Liver (tissue), 9 donors: ENCODE measurements around the gene LONRF2. TPM values are rescaled to one million over a fixed set of nuclear protein-coding genes. Genes with fewer than 3 reads are reported as not detected.

Experiments
- DNase-seq: peaks from one replicate; pipeline ENCODE4 v3.0.0-alpha.2; 2017; ENCODE audit warnings: low spot score
- H3K27ac ChIP-seq, 2 donors: one replicate each; pipeline ENCODE4 v1.7.0; 2013; ENCODE audit warnings: inconsistent platforms in 2 of 2, low read length in 2 of 2, control low read depth in 1 of 2, low read depth in 1 of 2, mild to moderate bottlenecking in 1 of 2
- H3K27me3 ChIP-seq, 4 donors: one replicate each; pipeline versions ENCODE4 v1.6.1 to v1.7.0; 2013; ENCODE audit warnings: low read length in 3 of 4, inconsistent platforms in 1 of 4, mild to moderate bottlenecking in 1 of 4, moderate library complexity in 1 of 4; ENCODE audit not compliant: control insufficient read depth in 4 of 4, insufficient read depth in 4 of 4
- H3K36me3 ChIP-seq, 4 donors: one replicate each; pipeline versions ENCODE4 v1.6.1 to v1.7.0; 2013; ENCODE audit warnings: low read length in 3 of 4, mild to moderate bottlenecking in 3 of 4, low read depth in 1 of 4, moderate library complexity in 1 of 4; ENCODE audit not compliant: control insufficient read depth in 4 of 4, insufficient read depth in 3 of 4
- H3K4me1 ChIP-seq, 4 donors: one replicate each; pipeline versions ENCODE4 v1.6.1 to v1.7.0; 2013; ENCODE audit warnings: low read length in 3 of 4, mild to moderate bottlenecking in 3 of 4, moderate library complexity in 1 of 4; ENCODE audit not compliant: control insufficient read depth in 4 of 4, insufficient read depth in 4 of 4
- H3K4me3 ChIP-seq, 3 donors: one replicate each; pipeline versions ENCODE4 v1.6.1 to v1.7.0; 2013; ENCODE audit warnings: low read length in 3 of 3, control low read depth in 1 of 3, low read depth in 1 of 3, mild to moderate bottlenecking in 1 of 3
- H3K9ac ChIP-seq, 2 donors: one replicate each; pipeline ENCODE4 v1.7.0; 2013; ENCODE audit warnings: low read length in 2 of 2, mild to moderate bottlenecking in 2 of 2, moderate library complexity in 2 of 2, control low read depth in 1 of 2, low read depth in 1 of 2
- H3K9me3 ChIP-seq, 4 donors: one replicate each; pipeline versions ENCODE4 v1.6.1 to v1.7.0; 2013; ENCODE audit warnings: low read length in 3 of 4; ENCODE audit not compliant: control insufficient read depth in 4 of 4
- EGR1 ChIP-seq, 2 donors: IDR thresholded peaks; 2 replicates each; pipeline ENCODE4 v1.6.1; 2016 to 2018; ENCODE audit warnings: antibody characterized with exemption in 2 of 2, low read depth in 2 of 2
- FOXA1 ChIP-seq: IDR thresholded peaks from 2 replicates; pipeline ENCODE4 v1.6.1; 2016; ENCODE audit warnings: antibody characterized with exemption
- FOXA2 ChIP-seq: IDR thresholded peaks from 2 replicates; pipeline ENCODE4 v1.6.1; 2016; ENCODE audit warnings: antibody characterized with exemption
- GABPA ChIP-seq, 2 donors: IDR thresholded peaks in 1 of 2; conservative IDR thresholded peaks in 1 of 2; 2 replicates each; pipeline ENCODE4 v1.6.1; 2016; ENCODE audit warnings: antibody characterized with exemption in 2 of 2, mild to moderate bottlenecking in 1 of 2, moderate library complexity in 1 of 2
- HNF4A ChIP-seq, 2 donors: conservative IDR thresholded peaks; 2 replicates each; pipeline ENCODE4 v1.6.1; 2016; ENCODE audit warnings: antibody characterized with exemption in 2 of 2, mild to moderate bottlenecking in 2 of 2
- HNF4G ChIP-seq: IDR thresholded peaks from 2 replicates; pipeline ENCODE4 v1.6.1; 2016; ENCODE audit warnings: antibody characterized with exemption
- JUND ChIP-seq, 2 donors: IDR thresholded peaks; 2 replicates each; pipeline ENCODE4 v1.6.1; 2016; ENCODE audit warnings: antibody characterized with exemption in 2 of 2
- NR2F2 ChIP-seq: IDR thresholded peaks from 2 replicates; pipeline ENCODE4 v1.6.1; 2016; ENCODE audit warnings: antibody characterized with exemption
- RAD21 ChIP-seq, 2 donors: IDR thresholded peaks; 2 replicates each; pipeline ENCODE4 v1.6.1; 2016; ENCODE audit warnings: antibody characterized with exemption in 2 of 2, mild to moderate bottlenecking in 2 of 2
- RXRA ChIP-seq, 2 donors: IDR thresholded peaks; 2 replicates each; pipeline ENCODE4 v1.6.1; 2017 to 2018; ENCODE audit warnings: antibody characterized with exemption in 2 of 2, mild to moderate bottlenecking in 1 of 2
- SP1 ChIP-seq: IDR thresholded peaks from 2 replicates; pipeline ENCODE4 v1.6.1; 2018; ENCODE audit warnings: antibody characterized with exemption, mild to moderate bottlenecking
- TAF1 ChIP-seq: conservative IDR thresholded peaks from 2 replicates; pipeline ENCODE4 v1.6.1; 2016; ENCODE audit warnings: antibody characterized with exemption, mild to moderate bottlenecking
- YY1 ChIP-seq: IDR thresholded peaks from 2 replicates; pipeline ENCODE4 v1.6.1; 2016; ENCODE audit warnings: antibody characterized with exemption, mild to moderate bottlenecking
- WGBS: extraction: QIAGEN DNeasy Blood & Tissue Kit; methylation state at CpG from one replicate; pipeline ENCODE4 v1.1.7; 2013; 5-methylcytosine and 5-hydroxymethylcytosine counted together
- polyA plus RNA-seq, 2 donors: library from polyadenylated mRNA; stranded (reverse) in 1 of 2; unstranded in 1 of 2; fragments of 200-250 nt in 1 of 2; fragments of >200 nt in 1 of 2; fragmentation: Nextera tagmentation in 1 of 2; extraction: Ambion mirVana in 1 of 2; gene quantifications; one replicate each; pipeline versions ENCODE4 v1.2.1 to v1.2.3, GENCODE V29; 2013 to 2015
- total RNA-seq, 2 donors: library from RNA; depleted of rRNA; stranded (reverse); fragments of >200 nt; gene quantifications; one replicate each; pipeline ENCODE4 v1.2.3, GENCODE V29; 2014
- TF ChIP-seq, protein P1 (sequence below): IDR thresholded peaks from 2 replicates; pipeline ENCODE4 v1.6.1; 2016; ENCODE audit warnings: antibody characterized with exemption, mild to moderate bottlenecking
- TF ChIP-seq, protein P2 (sequence below): IDR thresholded peaks from 2 replicates; pipeline ENCODE4 v1.6.1; 2016; ENCODE audit warnings: antibody characterized with exemption
- TF ChIP-seq, protein P3 (sequence below): IDR thresholded peaks from 2 replicates; pipeline ENCODE4 v1.6.1; 2016; ENCODE audit warnings: antibody characterized with exemption
- TF ChIP-seq, protein P4 (sequence below): fragments of 150-350 bp; IDR thresholded peaks from 2 replicates; pipeline ENCODE4 v1.5.1; 2017; ENCODE audit warnings: improper control_type of control experiment, low read depth, low read length; ENCODE audit not compliant: missing input control
- TF ChIP-seq, protein P5 (sequence below): IDR thresholded peaks from 2 replicates; pipeline ENCODE4 v1.6.1; 2016; ENCODE audit warnings: antibody characterized with exemption
- donor health status: healthy.
- donor health status: healthy.
- donor health status: healthy.
- donor health status: healthy.
- donor health status: healthy.

The LONRF2 gene
- total and polyA plus RNA-seq, 4 donors = 0.06 to 3.7 (median 0.24) TPM

DNA sequence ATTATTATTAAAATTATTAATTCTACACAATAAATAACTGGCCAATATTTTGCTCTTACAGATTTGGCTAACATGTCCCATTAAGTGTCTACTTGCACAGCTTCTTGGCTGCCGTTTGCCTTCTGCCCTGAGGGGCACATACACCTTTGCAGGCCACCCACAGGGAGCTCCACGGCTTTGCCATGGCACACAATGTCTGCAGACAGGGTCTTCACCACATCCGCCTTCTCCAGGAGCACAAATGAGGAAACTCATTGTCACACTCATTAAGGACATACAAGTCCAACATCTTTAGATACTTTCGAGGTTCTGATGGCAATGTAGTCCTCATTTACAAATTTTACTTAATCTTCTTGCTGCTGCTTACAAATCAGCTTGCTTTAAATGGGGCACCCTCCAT, 45.6 kb downstream of the LONRF2 start (continued):
- TF ChIP-seq, protein P1, sequence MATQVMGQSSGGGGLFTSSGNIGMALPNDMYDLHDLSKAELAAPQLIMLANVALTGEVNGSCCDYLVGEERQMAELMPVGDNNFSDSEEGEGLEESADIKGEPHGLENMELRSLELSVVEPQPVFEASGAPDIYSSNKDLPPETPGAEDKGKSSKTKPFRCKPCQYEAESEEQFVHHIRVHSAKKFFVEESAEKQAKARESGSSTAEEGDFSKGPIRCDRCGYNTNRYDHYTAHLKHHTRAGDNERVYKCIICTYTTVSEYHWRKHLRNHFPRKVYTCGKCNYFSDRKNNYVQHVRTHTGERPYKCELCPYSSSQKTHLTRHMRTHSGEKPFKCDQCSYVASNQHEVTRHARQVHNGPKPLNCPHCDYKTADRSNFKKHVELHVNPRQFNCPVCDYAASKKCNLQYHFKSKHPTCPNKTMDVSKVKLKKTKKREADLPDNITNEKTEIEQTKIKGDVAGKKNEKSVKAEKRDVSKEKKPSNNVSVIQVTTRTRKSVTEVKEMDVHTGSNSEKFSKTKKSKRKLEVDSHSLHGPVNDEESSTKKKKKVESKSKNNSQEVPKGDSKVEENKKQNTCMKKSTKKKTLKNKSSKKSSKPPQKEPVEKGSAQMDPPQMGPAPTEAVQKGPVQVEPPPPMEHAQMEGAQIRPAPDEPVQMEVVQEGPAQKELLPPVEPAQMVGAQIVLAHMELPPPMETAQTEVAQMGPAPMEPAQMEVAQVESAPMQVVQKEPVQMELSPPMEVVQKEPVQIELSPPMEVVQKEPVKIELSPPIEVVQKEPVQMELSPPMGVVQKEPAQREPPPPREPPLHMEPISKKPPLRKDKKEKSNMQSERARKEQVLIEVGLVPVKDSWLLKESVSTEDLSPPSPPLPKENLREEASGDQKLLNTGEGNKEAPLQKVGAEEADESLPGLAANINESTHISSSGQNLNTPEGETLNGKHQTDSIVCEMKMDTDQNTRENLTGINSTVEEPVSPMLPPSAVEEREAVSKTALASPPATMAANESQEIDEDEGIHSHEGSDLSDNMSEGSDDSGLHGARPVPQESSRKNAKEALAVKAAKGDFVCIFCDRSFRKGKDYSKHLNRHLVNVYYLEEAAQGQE = no peak
- TF ChIP-seq FOXA2 (no peak), RXRA (IDR thresholded peaks at IDR 0.05) (no peak), FOXA1 (no peak)

DNA sequence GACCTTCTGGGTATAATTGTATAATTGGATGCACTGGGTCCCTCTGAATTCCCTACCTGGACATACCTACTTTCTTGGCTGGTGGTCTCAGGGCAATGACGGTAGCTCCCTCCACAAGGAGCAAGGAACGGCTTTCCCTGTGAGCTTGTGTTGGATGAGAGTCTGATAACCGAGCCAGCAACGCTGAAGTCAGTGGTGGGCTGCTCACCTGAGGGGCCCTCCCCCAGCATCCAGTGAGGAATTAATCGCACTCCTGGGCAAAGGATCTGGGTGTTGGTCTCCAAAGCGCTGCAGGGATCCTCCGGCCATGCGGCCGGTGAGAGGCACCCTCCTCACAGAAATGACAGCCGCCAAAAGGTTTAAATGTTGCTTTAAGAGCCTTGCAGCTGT, 47.1 kb downstream of the LONRF2 start:
- Histone ChIP-seq H3K27me3 (no peaks in the 10 kb centered on the region), H3K4me1 (no peaks in the 10 kb centered on the region), H3K36me3 (no peaks in the 10 kb centered on the region), H3K9me3 (no peaks in the 10 kb centered on the region), H3K4me3 (no peak overlapping the region), H3K9ac (no peak overlapping the region), H3K27ac (no peak overlapping the region)
- TF ChIP-seq FOXA1 = no peak
- TF ChIP-seq, protein P2, sequence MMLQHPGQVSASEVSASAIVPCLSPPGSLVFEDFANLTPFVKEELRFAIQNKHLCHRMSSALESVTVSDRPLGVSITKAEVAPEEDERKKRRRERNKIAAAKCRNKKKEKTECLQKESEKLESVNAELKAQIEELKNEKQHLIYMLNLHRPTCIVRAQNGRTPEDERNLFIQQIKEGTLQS = no peak
- TF ChIP-seq, protein P3, sequence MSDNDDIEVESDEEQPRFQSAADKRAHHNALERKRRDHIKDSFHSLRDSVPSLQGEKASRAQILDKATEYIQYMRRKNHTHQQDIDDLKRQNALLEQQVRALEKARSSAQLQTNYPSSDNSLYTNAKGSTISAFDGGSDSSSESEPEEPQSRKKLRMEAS = no peak
- no peak for TF ChIP-seq YY1
- TF ChIP-seq, protein P1 = no peak
- TF ChIP-seq SP1 = no peak
- no peak for TF ChIP-seq RAD21 (IDR thresholded peaks at IDR 0.05)
- TF ChIP-seq FOXA2 = no peak
- TF ChIP-seq GABPA (IDR thresholded peaks at IDR 0.05 in 1 of 2, conservative IDR thresholded peaks at IDR 0.05 in 1 of 2) = no peak
- no peak for TF ChIP-seq HNF4A (conservative IDR thresholded peaks at IDR 0.05)
- TF ChIP-seq EGR1 (IDR thresholded peaks at IDR 0.05; ENCODE audit: low read depth in 2 of 2) = no peak
- no peak for TF ChIP-seq NR2F2
- no peak for TF ChIP-seq HNF4G
- TF ChIP-seq TAF1 = no peak
- TF ChIP-seq, protein P4, sequence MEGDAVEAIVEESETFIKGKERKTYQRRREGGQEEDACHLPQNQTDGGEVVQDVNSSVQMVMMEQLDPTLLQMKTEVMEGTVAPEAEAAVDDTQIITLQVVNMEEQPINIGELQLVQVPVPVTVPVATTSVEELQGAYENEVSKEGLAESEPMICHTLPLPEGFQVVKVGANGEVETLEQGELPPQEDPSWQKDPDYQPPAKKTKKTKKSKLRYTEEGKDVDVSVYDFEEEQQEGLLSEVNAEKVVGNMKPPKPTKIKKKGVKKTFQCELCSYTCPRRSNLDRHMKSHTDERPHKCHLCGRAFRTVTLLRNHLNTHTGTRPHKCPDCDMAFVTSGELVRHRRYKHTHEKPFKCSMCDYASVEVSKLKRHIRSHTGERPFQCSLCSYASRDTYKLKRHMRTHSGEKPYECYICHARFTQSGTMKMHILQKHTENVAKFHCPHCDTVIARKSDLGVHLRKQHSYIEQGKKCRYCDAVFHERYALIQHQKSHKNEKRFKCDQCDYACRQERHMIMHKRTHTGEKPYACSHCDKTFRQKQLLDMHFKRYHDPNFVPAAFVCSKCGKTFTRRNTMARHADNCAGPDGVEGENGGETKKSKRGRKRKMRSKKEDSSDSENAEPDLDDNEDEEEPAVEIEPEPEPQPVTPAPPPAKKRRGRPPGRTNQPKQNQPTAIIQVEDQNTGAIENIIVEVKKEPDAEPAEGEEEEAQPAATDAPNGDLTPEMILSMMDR = no peak
- no peak for TF ChIP-seq RXRA (IDR thresholded peaks at IDR 0.05)
- TF ChIP-seq JUND (IDR thresholded peaks at IDR 0.05) = no peak
- TF ChIP-seq, protein P5, sequence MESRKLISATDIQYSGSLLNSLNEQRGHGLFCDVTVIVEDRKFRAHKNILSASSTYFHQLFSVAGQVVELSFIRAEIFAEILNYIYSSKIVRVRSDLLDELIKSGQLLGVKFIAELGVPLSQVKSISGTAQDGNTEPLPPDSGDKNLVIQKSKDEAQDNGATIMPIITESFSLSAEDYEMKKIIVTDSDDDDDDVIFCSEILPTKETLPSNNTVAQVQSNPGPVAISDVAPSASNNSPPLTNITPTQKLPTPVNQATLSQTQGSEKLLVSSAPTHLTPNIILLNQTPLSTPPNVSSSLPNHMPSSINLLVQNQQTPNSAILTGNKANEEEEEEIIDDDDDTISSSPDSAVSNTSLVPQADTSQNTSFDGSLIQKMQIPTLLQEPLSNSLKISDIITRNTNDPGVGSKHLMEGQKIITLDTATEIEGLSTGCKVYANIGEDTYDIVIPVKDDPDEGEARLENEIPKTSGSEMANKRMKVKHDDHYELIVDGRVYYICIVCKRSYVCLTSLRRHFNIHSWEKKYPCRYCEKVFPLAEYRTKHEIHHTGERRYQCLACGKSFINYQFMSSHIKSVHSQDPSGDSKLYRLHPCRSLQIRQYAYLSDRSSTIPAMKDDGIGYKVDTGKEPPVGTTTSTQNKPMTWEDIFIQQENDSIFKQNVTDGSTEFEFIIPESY = no peak
- 88% methylated on average over 10 of the region's 10 CpGs for WGBS
- DNase-seq = peak; percentile 16
